H1 (cell line): ENCODE results near the gene SMC3. TPM values are rescaled to one million over a fixed set of nuclear protein-coding genes. Genes with fewer than 3 reads are reported as not detected.

ENCODE experiments used
- CHD7 ChIP-seq: fragments of 300-600 bp; sonication (generic); IDR thresholded peaks from 2 replicates; pipeline ENCODE4 v1.7.1; 2012; ENCODE audit warnings: low read length, moderate library complexity, mild to moderate bottlenecking, inconsistent platforms; ENCODE audit not compliant: insufficient replicate concordance
- FOSL1 ChIP-seq: IDR thresholded peaks from 2 replicates; pipeline ENCODE4 v1.6.1; 2011; ENCODE audit warnings: mild to moderate bottlenecking, low read depth, low read length, moderate library complexity; ENCODE audit not compliant: insufficient read depth
- SP1 ChIP-seq: IDR thresholded peaks from 2 replicates; pipeline ENCODE4 v1.6.1; 2011; ENCODE audit warnings: low read depth, low read length
- SP2 ChIP-seq: IDR thresholded peaks from 2 replicates; pipeline ENCODE4 v1.6.1; 2012; ENCODE audit warnings: mild to moderate bottlenecking, low read length, inconsistent platforms
- polyA plus RNA-seq, 7 experiments: library from polyadenylated mRNA; depleted of rRNA in 3 of 7; stranded (reverse) in 5 of 7; unstranded in 2 of 7; fragments of >200 nt in 5 of 7; fragments of 200-250 nt in 2 of 7; gene quantifications; 1 replicate in 5 of 7; 2 replicates in 1 of 7; 4 replicates in 1 of 7; pipeline versions ENCODE4 v1.2.1 to v1.2.3, GENCODE V29; 2011 to 2013; ENCODE audit warnings: missing spikeins in 2 of 7, mixed read lengths in 2 of 7
- total RNA-seq: library from RNA; stranded (reverse); fragmentation: NEBNext Ultra II Directional; extraction: Animal tissue kit (Norgen Biotek cat#: 25700); gene quantifications from 2 replicates; pipeline ENCODE4 v1.2.1, GENCODE V29; 2021

Gene SMC3
- total and polyA plus RNA-seq, 2 of the 8 experiments (the other 6 are each of a cell fraction or from before 2014, with no cell fraction given) = 12.7 to 93.4 TPM

DNA sequence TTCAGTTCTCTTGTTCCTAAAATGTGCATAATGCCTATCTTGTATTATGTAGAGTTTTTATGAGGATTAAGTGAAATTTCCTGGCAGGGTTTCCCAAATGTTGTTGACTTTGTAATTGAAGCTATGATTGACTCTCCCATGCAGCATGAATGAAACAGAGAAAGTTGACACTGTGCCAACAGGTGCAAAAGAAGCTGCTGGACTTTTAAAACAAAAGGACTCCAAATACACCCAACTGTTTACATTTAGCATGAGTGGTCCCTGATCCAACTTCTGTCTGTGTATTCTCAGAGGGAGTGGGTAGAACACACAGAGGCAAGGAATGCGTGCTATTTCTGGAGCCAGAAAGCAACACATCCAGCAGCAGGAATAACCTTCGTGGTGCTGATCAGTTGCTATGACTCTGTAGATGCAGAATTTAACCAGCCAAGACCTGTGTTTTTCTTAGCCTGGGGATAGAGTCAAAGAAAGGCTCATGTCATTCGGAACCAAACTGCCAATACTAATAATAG lies 62.2 kb downstream of the SMC3 start (continued):
- TF ChIP-seq CHD7 (no peak), SP1 (no peak), SP2 (no peak), FOSL1 (no peak)
